ENCODE results near the gene SLC9A7. TPM values are rescaled to one million over a fixed set of nuclear protein-coding genes. Genes with fewer than 3 reads are reported as not detected.
A peak's percentile ranks its signal among the peaks of the same experiment; 100 is the strongest.

Gene SLC9A7
- total and polyA plus RNA-seq, 4 donors, result 2.3 to 13.2 (median 3.1) TPM

DNA sequence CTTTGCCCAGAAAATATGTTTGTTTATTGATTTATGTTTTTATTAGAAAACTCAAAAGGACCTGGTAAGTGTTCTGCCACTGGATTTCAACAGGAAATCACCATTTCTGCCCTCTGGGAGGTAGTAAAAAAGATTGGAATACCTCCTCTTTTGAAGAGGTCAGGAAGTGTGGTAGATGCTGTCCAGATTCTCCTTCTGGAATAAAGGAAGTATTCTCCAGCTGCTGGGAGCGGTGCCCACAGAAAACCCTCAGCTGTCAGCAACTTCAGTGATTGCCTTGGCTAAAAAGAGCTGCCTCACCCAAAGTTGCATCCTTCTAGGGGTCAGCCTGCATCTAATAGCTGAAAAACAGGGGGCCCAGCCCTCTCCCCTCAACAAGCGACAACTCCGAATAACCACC is 199.9 kb downstream of the SLC9A7 start:
- 90% methylated on average over 3 of the region's 3 CpGs for WGBS
- H3K4me1 ChIP-seq (ENCODE audit: control insufficient read depth in 4 of 4, insufficient read depth in 4 of 4, low read length in 3 of 4), result peaks cover 0 to under 1% (median 0%) of the 10 kb centered on the region in 4 donors
- no peaks in the 10 kb centered on the region for H3K36me3 ChIP-seq (ENCODE audit: control insufficient read depth in 4 of 4, insufficient read depth in 3 of 4, low read depth in 1 of 4, low read length in 3 of 4)
- no peaks in the 10 kb centered on the region for H3K9me3 ChIP-seq (ENCODE audit: control insufficient read depth in 4 of 4, low read length in 3 of 4)
- H3K27ac ChIP-seq (ENCODE audit: low read depth in 1 of 2, low read length in 2 of 2), result no peak overlapping the region
- H3K4me3 ChIP-seq (ENCODE audit: low read depth in 1 of 3, low read length in 3 of 3), result no peak overlapping the region
- H3K27me3 ChIP-seq (ENCODE audit: control insufficient read depth in 4 of 4, insufficient read depth in 4 of 4, low read length in 3 of 4), result no peaks in the 10 kb centered on the region
- TF ChIP-seq SP1 (IDR thresholded peaks at IDR 0.05), result no peak
- no peak for TF ChIP-seq HNF4A (conservative IDR thresholded peaks at IDR 0.05)
- TF ChIP-seq FOXA2 (IDR thresholded peaks at IDR 0.05), result no peak
- TF ChIP-seq, protein P1, sequence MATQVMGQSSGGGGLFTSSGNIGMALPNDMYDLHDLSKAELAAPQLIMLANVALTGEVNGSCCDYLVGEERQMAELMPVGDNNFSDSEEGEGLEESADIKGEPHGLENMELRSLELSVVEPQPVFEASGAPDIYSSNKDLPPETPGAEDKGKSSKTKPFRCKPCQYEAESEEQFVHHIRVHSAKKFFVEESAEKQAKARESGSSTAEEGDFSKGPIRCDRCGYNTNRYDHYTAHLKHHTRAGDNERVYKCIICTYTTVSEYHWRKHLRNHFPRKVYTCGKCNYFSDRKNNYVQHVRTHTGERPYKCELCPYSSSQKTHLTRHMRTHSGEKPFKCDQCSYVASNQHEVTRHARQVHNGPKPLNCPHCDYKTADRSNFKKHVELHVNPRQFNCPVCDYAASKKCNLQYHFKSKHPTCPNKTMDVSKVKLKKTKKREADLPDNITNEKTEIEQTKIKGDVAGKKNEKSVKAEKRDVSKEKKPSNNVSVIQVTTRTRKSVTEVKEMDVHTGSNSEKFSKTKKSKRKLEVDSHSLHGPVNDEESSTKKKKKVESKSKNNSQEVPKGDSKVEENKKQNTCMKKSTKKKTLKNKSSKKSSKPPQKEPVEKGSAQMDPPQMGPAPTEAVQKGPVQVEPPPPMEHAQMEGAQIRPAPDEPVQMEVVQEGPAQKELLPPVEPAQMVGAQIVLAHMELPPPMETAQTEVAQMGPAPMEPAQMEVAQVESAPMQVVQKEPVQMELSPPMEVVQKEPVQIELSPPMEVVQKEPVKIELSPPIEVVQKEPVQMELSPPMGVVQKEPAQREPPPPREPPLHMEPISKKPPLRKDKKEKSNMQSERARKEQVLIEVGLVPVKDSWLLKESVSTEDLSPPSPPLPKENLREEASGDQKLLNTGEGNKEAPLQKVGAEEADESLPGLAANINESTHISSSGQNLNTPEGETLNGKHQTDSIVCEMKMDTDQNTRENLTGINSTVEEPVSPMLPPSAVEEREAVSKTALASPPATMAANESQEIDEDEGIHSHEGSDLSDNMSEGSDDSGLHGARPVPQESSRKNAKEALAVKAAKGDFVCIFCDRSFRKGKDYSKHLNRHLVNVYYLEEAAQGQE (IDR thresholded peaks at IDR 0.05), result no peak
- no peak for TF ChIP-seq RXRA (IDR thresholded peaks at IDR 0.05)
- no peak for TF ChIP-seq HNF4G (IDR thresholded peaks at IDR 0.05)
- TF ChIP-seq, protein P2, sequence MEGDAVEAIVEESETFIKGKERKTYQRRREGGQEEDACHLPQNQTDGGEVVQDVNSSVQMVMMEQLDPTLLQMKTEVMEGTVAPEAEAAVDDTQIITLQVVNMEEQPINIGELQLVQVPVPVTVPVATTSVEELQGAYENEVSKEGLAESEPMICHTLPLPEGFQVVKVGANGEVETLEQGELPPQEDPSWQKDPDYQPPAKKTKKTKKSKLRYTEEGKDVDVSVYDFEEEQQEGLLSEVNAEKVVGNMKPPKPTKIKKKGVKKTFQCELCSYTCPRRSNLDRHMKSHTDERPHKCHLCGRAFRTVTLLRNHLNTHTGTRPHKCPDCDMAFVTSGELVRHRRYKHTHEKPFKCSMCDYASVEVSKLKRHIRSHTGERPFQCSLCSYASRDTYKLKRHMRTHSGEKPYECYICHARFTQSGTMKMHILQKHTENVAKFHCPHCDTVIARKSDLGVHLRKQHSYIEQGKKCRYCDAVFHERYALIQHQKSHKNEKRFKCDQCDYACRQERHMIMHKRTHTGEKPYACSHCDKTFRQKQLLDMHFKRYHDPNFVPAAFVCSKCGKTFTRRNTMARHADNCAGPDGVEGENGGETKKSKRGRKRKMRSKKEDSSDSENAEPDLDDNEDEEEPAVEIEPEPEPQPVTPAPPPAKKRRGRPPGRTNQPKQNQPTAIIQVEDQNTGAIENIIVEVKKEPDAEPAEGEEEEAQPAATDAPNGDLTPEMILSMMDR (IDR thresholded peaks at IDR 0.05; ENCODE audit: low read depth, low read length, missing input control), result no peak
- TF ChIP-seq FOXA1 (IDR thresholded peaks at IDR 0.05), result no peak
- TF ChIP-seq, protein P3, sequence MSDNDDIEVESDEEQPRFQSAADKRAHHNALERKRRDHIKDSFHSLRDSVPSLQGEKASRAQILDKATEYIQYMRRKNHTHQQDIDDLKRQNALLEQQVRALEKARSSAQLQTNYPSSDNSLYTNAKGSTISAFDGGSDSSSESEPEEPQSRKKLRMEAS (IDR thresholded peaks at IDR 0.05), result no peak
- TF ChIP-seq RAD21 (IDR thresholded peaks at IDR 0.05), result no peak
- TF ChIP-seq, protein P4, sequence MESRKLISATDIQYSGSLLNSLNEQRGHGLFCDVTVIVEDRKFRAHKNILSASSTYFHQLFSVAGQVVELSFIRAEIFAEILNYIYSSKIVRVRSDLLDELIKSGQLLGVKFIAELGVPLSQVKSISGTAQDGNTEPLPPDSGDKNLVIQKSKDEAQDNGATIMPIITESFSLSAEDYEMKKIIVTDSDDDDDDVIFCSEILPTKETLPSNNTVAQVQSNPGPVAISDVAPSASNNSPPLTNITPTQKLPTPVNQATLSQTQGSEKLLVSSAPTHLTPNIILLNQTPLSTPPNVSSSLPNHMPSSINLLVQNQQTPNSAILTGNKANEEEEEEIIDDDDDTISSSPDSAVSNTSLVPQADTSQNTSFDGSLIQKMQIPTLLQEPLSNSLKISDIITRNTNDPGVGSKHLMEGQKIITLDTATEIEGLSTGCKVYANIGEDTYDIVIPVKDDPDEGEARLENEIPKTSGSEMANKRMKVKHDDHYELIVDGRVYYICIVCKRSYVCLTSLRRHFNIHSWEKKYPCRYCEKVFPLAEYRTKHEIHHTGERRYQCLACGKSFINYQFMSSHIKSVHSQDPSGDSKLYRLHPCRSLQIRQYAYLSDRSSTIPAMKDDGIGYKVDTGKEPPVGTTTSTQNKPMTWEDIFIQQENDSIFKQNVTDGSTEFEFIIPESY (IDR thresholded peaks at IDR 0.05), result no peak
- no peak for TF ChIP-seq GABPA (IDR thresholded peaks at IDR 0.05 in 1 of 2, conservative IDR thresholded peaks at IDR 0.05 in 1 of 2)
- no peak for TF ChIP-seq YY1 (IDR thresholded peaks at IDR 0.05)
- TF ChIP-seq NR2F2 (IDR thresholded peaks at IDR 0.05), result no peak
- no peak for TF ChIP-seq EGR1 (IDR thresholded peaks at IDR 0.05; ENCODE audit: low read depth in 2 of 2)
- no peak for DNase-seq (ENCODE audit: low spot score)
- no peak overlapping the region for H3K9ac ChIP-seq (ENCODE audit: low read depth in 1 of 2, low read length in 2 of 2)

DNA sequence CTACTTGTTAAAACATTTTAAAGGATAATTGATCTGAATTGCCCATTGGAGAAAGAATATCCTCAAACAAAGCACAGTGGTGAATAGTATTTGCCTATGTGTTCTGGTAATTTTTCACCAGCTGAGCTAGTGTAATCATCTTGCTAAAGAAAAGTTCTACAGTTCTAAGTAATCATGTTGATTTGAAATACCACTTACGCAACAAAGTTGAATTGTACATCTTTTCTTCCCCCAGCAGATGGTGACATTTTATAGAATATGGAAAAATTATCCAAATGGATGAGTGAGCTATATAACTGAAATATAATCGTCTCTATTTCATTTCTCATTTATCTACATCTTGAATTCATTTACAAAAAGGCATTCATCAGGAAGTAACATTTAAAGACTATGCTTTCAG is 204.0 kb downstream of the SLC9A7 start:
- H3K36me3 ChIP-seq (ENCODE audit: control insufficient read depth in 4 of 4, insufficient read depth in 3 of 4, low read depth in 1 of 4, low read length in 3 of 4), result no peaks in the 10 kb centered on the region
- H3K4me1 ChIP-seq (ENCODE audit: control insufficient read depth in 4 of 4, insufficient read depth in 4 of 4, low read length in 3 of 4), result peaks cover 0 to 2% (median 0%) of the 10 kb centered on the region in 4 donors
- H3K9ac ChIP-seq (ENCODE audit: low read depth in 1 of 2, low read length in 2 of 2), result no peak overlapping the region
- WGBS, result 12% methylated on average over 2 of the region's 2 CpGs
- TF ChIP-seq, protein P3 (IDR thresholded peaks at IDR 0.05), result no peak
- TF ChIP-seq YY1 (IDR thresholded peaks at IDR 0.05) (no peak), RAD21 (IDR thresholded peaks at IDR 0.05) (peak; percentile 80)
- TF ChIP-seq, protein P2 (IDR thresholded peaks at IDR 0.05; ENCODE audit: low read depth, low read length, missing input control), result peak; percentile 39
- H3K4me3 ChIP-seq (ENCODE audit: low read depth in 1 of 3, low read length in 3 of 3), result no peak overlapping the region
- no peaks in the 10 kb centered on the region for H3K27me3 ChIP-seq (ENCODE audit: control insufficient read depth in 4 of 4, insufficient read depth in 4 of 4, low read length in 3 of 4)
- no peak for DNase-seq (ENCODE audit: low spot score)
- H3K9me3 ChIP-seq (ENCODE audit: control insufficient read depth in 4 of 4, low read length in 3 of 4), result no peaks in the 10 kb centered on the region
- peak overlapping the region; percentile 20 to 46 for H3K27ac ChIP-seq (ENCODE audit: low read depth in 1 of 2, low read length in 2 of 2)
